Stimulated activated CD4-positive, alpha-beta T cell treated with anti-CD3 and anti-CD28 coated beads, Interleukin-15, amount 100 ng/mL, for 1 hour (primary cell): ENCODE measurements around the gene GLIS2.

Experiments
- DNase-seq, 2 donors: peaks; one replicate each; pipeline ENCODE4 v3.0.0-alpha.2; 2020; ENCODE audit warnings: low read depth in 1 of 2, low spot score in 1 of 2

Gene GLIS2

DNA sequence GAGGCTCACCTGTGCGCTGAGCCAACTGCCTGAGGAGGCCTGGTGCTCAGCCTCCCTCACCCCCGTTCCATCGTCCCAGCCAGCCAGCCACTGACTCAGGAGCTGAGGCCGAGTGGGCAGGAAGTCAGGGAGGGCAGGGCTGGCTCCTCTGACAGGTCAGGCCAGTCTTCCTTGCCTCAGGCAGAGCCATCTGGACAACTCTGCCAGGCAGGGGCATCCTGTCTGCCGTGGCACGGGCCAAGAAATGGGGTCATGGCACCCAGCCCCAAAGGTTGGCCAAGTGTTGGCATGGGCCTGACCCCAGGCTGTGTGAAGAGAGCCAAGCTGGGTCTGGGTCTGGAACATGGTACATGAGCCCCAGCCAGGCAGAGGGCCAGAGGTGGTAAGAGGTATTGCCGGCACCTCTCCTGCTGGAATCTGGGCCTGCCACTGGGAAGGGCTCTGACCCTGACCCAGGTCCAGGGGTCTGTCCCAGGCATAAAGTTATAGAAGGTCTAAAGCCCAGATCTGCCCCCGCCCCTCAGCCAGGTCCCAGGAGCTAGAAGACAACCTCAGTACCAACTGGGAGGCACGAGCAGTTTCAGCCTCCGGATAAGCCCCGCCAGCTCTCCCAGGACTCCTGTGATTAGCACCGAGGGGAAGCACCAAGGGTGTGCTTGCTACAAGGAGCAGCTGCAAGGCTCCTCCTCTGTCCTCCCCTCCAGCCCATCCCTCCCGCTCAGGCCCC, 53.3 kb downstream of the GLIS2 start:
- no peak for DNase-seq

DNA sequence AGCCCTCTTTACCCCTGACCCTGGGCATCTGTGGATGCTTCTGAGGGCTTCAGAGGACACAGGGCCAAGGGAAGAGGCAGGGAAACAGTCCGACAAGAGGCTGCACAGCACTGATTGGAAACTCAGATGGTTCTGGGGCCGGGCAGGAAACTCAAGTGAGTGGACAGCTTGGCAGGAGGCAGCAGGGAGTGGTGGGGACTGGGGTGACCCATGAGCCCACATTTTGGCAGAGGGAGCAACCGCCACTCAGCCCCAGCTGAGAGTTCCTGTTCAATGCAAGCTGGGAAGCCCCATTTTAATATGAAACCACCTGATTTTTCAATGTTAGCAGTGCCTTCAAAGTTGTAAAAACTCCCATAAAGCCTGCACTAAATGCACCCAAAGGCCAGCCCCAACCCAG, 54.3 kb downstream of the GLIS2 start:
- DNase-seq: no peak

DNA sequence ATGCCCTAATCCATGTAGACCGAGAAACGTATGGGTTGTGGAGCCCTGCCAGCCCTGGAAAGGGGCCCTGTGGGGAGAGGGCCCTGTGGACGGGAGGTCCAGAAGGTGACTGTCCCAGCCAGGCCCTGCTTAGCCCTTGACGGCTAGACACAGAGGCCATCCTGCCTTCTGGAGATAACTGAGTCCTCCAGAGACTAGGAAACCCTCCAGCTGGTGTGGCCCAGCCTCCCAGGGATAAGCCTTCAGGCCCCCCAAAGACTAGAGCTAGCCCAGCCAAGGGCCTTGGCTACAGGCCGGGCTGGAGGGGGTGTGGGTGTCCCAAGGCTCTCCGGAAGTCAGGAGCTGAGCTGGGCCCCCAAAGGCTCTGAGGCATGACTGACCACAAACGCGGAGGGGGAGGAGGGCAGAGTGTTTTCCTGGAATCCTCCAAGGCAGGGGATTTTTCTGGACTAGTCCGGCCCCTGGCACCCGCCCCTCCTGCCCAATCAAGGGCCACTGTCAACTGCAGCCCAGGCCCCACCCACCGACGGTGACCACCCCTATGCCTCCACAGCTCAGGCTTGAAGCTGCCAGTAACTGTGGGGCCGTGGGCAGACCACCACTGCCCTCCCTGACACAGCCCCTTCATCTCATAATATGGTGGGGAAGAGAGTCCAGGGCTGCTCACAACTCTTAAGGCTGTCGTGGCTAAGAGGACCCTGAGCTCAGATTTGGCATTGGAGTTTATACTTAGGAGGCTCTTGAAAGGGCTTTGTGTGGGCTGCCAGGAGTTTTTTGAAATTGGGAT, 54.9 kb downstream of the GLIS2 start:
- no peak for DNase-seq

DNA sequence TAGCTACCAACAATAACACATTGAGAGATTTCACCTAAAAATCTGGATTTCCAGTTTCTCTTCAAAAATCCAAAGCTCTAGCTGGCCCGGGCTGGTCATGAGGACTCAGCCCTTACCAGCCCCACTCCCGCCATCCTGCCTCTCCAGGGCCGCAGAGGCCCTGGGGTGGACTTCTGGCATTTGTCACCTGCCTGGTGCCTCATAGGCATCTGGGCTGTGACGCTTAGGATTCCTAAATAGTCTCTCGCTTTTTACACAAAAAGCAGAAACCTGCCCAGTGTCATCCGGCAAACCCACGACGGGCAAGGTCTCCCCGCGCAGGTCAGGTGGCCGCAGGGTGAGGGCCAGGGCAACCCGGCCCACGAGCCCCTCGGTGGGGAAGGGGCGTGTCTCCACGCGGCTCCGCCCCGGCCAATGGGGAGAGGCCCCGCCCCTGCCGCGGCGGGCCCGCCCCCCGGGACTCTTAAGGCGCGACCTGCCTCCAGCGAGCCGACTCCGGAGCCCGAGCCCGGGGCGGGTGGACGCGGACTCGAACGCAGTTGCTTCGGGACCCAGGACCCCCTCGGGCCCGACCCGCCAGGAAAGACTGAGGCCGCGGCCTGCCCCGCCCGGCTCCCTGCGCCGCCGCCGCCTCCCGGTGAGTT, 55.6 kb downstream of the GLIS2 start, which contains the start of gene VASN:
Gene VASN, plus strand, starts transcription at position 492 of the 644 bp plus-strand sequence. CDS start 9,030 bp downstream, outside the sequence.
- peak; percentile 61 to 70 for DNase-seq

DNA sequence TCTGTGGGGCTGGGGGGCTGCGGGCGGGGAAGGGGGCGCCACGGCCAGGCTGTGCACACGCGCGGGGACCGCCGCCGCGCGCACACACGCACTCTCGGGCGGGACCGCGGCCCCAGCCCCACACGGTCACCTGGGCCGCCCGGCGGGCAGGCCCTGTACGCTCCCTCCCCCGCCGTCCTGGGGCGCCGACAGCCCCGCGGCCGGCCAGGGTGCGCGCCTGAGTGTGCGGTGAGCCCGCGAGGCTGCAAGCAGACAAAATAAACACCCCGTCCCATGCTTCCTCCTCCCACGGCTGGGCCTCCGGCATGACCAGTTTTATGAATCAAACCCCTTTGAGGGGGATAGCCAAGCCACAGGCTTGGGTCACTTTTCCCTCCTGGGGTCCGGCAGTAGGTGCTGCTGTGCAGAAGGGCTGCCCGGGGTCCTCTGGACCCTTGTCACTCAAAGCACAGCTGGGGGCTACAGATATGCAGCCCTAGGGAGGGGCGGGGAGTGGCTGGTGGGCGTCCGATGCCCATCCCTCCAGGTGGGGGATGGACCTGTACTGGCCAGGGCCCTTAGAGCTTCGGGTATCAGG, 56.2 kb downstream of the GLIS2 start:
- DNase-seq: no peak

DNA sequence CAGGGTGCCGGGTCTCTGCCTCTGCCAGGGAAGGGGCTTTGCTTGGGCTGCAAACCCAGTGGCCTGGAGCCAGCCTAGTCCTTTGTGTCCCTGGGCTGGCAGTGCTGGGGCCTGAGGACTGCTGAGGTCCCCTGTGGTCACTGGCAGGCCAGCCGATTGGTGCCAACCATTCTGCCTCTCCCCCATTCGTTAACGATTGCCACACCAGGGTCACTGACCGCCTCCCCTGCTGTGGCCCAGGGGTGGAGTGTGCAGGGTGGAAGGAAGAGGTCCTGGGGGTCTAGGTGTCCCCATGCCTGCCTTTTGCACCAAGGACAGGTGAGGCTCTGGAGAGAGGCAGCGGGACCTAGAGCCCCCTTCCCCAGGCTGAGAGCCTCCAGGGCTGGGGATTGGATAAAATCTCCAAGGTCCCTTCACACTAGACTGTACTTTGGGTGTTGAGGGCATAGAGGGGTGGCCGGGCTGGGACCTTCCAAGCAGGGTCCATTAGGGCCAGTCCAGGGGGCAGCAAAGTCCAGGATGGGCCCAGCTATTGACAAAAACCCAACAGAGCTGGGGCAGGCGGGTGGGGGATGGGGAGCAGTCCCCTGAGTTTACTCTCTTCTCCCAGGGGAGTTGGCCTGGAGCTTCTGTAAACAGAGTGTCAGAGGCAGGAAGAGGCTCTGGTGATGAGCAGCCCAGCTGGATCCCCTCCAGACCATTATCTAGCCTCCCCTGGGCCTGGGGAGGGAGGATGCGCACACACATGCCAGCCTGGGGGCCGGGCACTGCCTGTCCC, 56.9 kb downstream of the GLIS2 start:
- no peak for DNase-seq

DNA sequence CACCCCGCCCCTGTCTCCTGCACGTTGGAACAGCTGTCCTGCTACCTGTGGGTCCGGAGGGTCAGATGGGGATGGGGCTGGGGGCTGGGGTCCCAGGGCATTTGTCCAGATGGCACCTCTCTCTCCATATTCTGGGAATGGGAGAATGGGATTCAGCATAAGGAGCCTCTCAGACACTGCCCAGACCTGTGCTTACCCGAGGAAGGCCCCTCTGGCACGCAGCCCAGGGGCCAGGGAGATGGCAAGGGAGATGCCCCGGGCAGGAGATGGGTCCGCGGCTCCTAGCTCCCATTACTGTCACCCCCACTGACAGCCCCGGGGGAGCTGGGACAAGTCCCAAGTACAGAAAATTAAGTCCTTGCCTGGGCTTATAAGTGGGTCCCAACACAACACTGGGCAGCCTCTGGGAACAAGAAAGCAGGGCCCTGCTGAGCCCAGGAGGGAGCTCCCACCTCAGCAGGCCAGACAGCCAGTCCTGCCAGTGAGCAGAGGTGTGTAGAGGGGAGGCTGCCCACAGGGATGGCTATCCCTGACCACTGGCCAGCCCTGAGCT, 57.6 kb downstream of the GLIS2 start:
- DNase-seq: no peak

DNA sequence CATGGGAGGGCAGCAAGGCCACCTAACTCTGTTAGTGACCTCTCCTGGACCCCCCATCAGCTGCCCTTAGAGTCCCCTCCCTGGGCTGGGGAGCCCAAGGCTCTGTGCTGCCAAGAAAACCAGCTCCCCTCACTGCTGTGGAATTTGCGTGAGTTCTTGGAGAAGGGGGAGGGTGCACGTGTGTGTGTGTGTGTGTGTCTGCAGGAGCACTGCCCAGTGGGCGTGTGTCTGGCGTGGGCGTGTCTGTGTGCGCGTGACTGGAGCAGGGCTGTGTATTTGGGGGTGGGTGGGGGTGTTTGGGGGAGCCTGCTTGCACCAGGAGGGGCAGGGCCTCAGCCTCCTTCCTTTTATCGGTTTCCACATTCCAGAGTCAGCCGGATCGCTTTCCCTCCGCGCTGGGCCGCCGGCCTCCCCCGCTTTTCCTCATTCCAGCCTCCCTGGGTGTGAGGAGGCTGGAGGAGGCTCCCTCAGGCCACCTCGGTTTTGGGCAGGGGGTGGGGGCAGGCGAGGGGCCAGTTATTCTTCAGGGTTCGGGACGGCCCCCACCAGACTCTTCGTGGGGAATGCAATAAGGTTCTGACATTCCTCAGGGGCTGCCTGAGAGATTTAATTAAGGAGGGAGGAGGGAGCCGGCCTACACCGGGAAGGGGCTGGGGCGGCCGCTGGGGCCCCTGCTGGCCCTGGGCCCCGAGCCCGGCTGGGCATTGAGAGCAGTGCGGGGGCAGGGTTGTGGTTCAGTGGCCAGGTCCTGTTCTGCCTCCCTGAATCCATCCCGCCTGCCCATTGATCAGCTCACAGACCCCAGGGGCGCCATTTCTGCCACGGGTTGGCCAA, 58.3 kb downstream of the GLIS2 start:
- DNase-seq: no peak

DNA sequence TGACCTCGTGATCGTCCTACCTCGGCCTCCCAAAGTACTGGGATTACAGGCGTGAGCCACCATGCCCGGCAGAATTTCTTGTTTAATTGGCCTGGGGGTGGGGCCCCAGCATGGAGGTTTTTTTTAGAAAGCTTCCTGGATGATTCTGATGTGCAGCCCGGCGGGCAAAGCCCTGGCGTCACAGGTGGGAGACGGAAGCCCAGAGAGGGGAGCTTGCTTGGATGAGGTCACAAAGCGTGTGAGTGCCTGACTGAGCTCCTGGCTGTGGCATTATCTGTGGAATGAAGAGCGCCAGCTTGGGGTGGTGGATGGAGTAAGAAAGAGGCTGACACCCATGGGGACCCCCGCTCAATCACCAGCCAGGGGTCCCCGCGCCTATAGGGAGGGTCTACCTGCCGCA, 59.9 kb downstream of the GLIS2 start:
- DNase-seq: no peak

DNA sequence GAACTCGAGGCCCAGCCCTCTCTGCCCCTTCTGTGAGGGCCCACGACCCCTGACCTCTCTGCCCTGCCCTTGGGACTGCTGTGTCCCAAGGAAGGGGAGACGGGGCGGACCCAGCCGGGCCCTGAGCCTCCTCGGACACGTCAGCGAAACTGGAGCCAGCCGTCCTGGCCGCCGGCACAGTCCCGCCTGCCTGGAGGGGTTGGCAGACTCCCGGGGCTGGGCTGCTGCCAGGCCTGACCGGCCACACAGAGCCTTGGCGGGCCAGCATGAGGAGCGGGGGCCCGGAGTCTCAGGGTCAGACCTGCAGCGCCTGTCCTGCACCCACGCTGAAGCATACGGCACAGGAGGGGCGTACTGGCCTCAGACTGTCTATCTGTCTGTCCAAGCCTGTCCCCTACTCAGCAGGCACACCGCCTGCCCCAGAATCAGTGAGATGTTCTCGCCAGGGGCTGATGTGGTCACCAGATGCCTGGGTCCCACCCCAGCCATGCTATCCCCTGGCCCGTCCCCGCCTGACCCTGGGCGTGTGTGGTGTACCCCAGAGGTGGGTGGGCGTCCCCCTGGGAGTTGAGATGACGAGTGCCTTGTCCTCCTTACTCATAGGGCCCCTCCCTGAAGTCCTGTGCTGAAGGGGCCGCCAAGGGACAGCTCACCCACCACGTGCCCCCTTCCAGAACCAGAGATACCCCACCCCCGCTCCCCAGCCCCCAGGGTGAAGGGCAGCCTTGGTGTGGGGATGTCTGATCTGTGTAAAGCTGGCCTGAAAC, 60.4 kb downstream of the GLIS2 start:
- no peak for DNase-seq

DNA sequence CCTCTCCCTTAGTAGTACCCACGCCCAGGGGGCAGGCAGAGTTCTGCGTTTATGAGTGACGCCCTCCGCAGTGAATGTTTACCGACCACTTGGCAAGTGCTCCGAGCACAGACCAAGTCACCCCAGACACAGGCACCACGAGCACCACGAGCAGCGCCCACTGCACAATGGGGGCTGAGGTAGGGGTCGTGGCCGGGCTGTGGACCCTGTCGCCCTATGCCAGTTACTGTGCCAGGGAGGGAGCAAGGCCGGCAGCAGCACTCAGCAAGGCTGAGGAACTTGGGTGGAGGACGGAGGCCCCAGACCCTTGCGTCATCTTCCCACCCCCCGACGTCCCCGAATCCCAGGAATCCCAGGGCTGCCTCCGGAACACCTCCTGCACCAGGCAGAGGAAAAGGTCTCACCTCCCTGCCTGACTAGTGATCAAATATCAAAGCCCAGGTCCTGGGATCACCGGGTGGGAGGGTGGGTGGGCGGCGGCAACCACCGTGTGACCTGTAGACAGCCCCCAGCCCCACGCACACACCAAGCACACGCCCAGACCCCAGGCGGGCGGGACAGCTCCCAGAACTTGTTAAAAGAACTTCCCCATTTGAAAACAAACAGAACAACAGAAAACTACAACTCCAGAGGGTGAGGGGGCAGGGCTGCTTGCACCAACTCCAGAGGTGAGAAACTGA, 61.2 kb downstream of the GLIS2 start:
- no peak for DNase-seq

DNA sequence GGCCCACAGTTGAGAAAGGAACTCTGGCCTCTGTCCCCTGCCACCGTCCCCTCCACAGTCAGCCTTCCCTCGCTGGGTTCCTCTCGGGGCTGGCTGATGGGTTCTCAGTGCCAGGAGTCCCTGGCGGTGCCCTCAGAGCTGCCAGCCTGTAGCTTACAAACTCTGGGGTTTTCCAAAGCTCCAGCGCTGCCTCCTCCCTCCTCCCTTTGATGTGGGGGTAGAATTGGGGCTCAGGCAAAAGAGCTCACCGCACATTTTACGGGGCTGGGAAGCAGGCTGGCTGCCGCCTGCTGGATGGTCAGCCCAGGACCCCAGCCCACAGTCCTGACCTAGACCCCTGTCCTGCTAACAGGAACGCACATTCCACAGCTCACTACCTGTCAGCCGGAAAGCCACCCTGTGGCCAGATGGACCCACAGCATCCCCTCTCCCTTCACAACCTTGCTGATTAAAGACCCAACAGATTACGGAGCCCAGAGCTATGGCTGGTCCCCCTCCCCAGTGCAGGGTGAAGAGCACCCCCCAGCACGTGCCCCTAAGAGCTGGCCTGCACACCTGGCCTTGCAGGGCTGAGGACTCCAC, 61.8 kb downstream of the GLIS2 start:
- DNase-seq: no peak

DNA sequence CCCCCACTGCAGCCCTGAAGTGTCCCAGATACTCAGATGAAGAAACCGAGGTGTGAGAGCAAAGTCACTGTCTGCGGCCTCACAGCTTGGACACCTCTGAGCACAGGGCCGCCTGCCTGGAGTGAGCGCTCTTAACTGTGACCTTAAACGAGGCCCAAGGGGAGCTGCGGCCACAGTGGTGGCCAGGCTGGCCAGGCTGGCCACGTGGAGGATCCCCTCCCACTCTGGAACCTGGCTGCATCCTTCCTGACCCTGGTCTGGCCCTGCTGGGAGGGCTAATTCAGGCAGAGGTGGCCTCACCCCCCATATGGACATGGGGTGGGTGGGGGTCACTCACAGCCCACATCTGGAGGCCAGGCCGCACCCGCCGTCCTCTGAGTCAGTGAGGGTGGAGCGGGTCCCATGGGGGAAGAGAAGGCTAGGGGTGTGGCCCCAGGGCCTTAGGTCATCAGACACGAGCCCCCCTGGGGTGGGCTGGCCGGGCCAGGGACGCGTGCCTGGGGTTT, 62.3 kb downstream of the GLIS2 start:
- no peak for DNase-seq

DNA sequence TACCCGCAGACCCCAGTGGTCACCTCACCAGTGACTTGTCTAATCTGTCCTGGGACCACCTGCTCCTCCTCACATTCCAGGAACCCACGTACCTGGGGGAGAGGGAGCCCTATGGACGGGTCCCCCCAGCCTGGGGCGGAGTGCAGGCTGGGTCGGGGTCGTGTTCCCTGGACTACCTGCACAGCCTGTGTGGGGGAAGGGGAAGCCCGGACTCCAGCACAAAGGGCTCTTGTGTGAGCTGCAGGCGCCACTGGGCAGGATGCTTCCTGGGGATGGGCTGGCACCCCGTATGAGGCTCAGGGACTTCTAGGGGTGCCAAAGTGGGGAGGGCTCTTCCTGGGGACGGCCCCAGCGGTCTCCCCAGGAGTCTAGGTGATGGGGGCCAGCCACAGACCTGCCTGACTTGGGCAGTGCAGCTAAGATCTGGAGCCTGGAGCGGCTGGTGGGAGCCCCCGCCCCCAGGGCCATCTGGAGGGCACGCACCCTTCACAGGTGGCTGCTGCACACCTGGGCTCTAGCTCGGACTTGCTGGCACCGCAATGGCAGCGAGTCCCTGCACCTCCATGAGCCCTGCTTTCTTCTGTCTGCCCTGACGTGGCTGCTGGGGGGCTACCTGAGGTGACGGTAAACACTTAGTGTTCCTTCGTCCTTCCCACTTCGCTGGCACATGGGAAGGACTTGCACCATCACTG, 63.3 kb downstream of the GLIS2 start:
- no peak for DNase-seq

DNA sequence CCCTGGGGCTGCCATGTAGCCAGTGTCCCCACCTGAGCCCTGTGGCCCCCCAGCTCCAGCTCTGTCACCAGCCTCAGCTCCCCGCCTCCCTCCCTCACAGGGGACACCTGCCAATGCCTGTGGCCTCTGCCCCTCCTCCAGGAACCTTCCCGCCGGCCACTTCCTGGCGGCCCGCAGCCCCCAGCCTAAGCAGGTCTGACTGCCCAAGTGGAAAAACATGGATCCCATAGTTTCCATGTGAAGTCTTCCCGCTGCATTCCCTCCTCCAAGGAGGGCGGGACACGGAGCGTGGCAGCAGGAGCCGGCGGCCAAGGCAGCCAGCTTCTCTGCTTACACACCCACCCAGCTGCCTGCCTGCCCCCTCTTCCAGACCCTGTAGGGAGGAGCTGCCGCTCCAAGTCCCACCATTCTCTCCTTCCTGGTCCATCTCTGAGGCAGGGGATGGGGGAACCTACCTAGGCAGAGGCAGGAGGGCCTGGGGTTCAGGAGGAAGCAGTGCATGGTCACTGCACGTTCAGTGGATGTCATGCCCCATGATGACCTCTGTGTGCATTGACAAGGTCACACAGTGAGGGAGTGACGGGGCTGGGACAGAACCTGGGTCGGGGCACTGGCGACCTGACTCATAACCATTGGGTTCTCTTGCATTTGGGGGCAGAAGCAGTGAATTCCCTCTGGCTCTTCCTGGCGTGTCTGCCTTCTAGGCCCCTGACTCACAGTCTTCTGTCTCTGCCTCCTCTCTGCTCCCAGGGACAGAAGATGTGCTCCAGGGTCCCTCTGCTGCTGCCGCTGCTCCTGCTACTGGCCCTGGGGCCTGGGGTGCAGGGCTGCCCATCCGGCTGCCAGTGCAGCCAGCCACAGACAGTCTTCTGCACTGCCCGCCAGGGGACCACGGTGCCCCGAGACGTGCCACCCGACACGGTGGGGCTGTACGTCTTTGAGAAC, 64.5 kb downstream of the GLIS2 start:
- no peak for DNase-seq
